Neuronal stem cell (in vitro differentiated cells): Measurements from ENCODE around the gene DDOST.
A peak's percentile ranks its signal among the peaks of the same experiment; 100 is the strongest.

Source experiments
- DNase-seq: peaks from one replicate; pipeline ENCODE4 v3.0.0-alpha.2; 2013; ENCODE audit warnings: low spot score
- H2AFZ ChIP-seq: one replicate; pipeline ENCODE4 v1.6.1; 2013; ENCODE audit warnings: mild to moderate bottlenecking, low read length, inconsistent platforms
- H2AK5ac ChIP-seq: 2 replicates; pipeline ENCODE4 v1.6.1; 2013; ENCODE audit warnings: low read depth, mild to moderate bottlenecking, inconsistent platforms, low read length, moderate library complexity, mixed read lengths
- H2BK120ac ChIP-seq: 2 replicates; pipeline ENCODE4 v1.6.1; 2013; ENCODE audit warnings: low read depth, mild to moderate bottlenecking, inconsistent platforms, low read length, moderate library complexity, mixed read lengths
- H2BK12ac ChIP-seq: one replicate; pipeline ENCODE4 v1.6.1; 2013; ENCODE audit warnings: low read length, inconsistent platforms
- H2BK15ac ChIP-seq: 2 replicates; pipeline ENCODE4 v1.6.1; 2013; ENCODE audit warnings: mild to moderate bottlenecking, low read length, inconsistent platforms, mixed read lengths
- H2BK5ac ChIP-seq: one replicate; pipeline ENCODE4 v1.6.1; 2013; ENCODE audit warnings: inconsistent platforms, mild to moderate bottlenecking, low read length, moderate library complexity
- H3K14ac ChIP-seq: one replicate; pipeline ENCODE4 v1.6.1; 2013; ENCODE audit warnings: low read length, inconsistent platforms
- H3K18ac ChIP-seq: 2 replicates; pipeline ENCODE4 v1.6.1; 2013; ENCODE audit warnings: low read length, inconsistent platforms
- H3K23ac ChIP-seq: 2 replicates; pipeline ENCODE4 v1.6.1; 2013; ENCODE audit warnings: low read depth, mild to moderate bottlenecking, mixed read lengths, low read length, inconsistent platforms; ENCODE audit not compliant: poor library complexity
- H3K27ac ChIP-seq: replicated peaks from 3 replicates; pipeline ENCODE4 v1.5.1; 2013; ENCODE audit warnings: low read length, inconsistent platforms
- H3K27me3 ChIP-seq, 3 experiments: 2 replicates each; pipeline ENCODE4 v1.6.1; 2013; ENCODE audit warnings: low read length in 3 of 3, mild to moderate bottlenecking in 2 of 3, inconsistent platforms in 1 of 3, low read depth in 1 of 3, mixed read lengths in 1 of 3, moderate library complexity in 1 of 3; ENCODE audit not compliant: control insufficient read depth in 3 of 3, insufficient read depth in 3 of 3
- H3K36me3 ChIP-seq, 2 donors: replicated peaks in 1 of 2; 2 replicates each; pipeline ENCODE4 v1.6.1; 2013; ENCODE audit warnings: low read length in 2 of 2; ENCODE audit not compliant: control insufficient read depth in 2 of 2, insufficient read depth in 2 of 2
- H3K4ac ChIP-seq: 2 replicates; pipeline ENCODE4 v1.6.1; 2013; ENCODE audit warnings: inconsistent platforms, mild to moderate bottlenecking, low read length, moderate library complexity
- H3K4me1 ChIP-seq, 2 donors: 1 replicate in 1 of 2; 2 replicates in 1 of 2; pipeline ENCODE4 v1.6.1; 2013; ENCODE audit warnings: low read length in 2 of 2, low read depth in 1 of 2; ENCODE audit not compliant: control insufficient read depth in 2 of 2, insufficient read depth in 1 of 2
- H3K4me2 ChIP-seq: one replicate; pipeline ENCODE4 v1.6.1; 2013; ENCODE audit warnings: mild to moderate bottlenecking, low read length, inconsistent platforms; ENCODE audit not compliant: insufficient read depth, poor library complexity, severe bottlenecking
- H3K4me3 ChIP-seq, 2 donors: 2 replicates each; pipeline ENCODE4 v1.5.1; 2013; ENCODE audit warnings: low read length in 2 of 2, mild to moderate bottlenecking in 2 of 2, inconsistent platforms in 1 of 2, moderate library complexity in 1 of 2
- H3K79me1 ChIP-seq: one replicate; pipeline ENCODE4 v1.6.1; 2013; ENCODE audit warnings: low read depth, mild to moderate bottlenecking, inconsistent platforms, low read length, moderate library complexity
- H3K9ac ChIP-seq: one replicate; pipeline ENCODE4 v1.6.1; 2013; ENCODE audit warnings: mild to moderate bottlenecking, low read depth, low read length, inconsistent platforms; ENCODE audit not compliant: poor library complexity
- H3K9me3 ChIP-seq, 2 donors: replicated peaks in 1 of 2; 2 replicates each; pipeline versions ENCODE3 to v1.6.1; 2013; ENCODE audit warnings: low read length in 2 of 2, mild to moderate bottlenecking in 2 of 2, inconsistent platforms in 1 of 2, low read depth in 1 of 2, mixed read lengths in 1 of 2, moderate library complexity in 1 of 2; ENCODE audit not compliant: control insufficient read depth in 2 of 2, insufficient read depth in 1 of 2
- H4K8ac ChIP-seq: one replicate; pipeline ENCODE4 v1.6.1; 2013; ENCODE audit warnings: low read depth, mild to moderate bottlenecking, inconsistent platforms, low read length, moderate library complexity
- H4K91ac ChIP-seq: one replicate; pipeline ENCODE4 v1.6.1; 2013; ENCODE audit warnings: low read length, low read depth, mild to moderate bottlenecking, inconsistent platforms; ENCODE audit not compliant: poor library complexity
- WGBS, 2 donors: extraction: QIAGEN DNeasy Blood & Tissue Kit; methylation state at CpG; one replicate each; pipeline ENCODE4 v1.1.7; 2013; ENCODE audit warnings: missing lambda C conversion rate in 2 of 2, mixed read lengths in 1 of 2; ENCODE audit not compliant: insufficient read length in 2 of 2, insufficient replicate concordance in 1 of 2; ENCODE audit errors: extremely low coverage in 2 of 2; 5-methylcytosine and 5-hydroxymethylcytosine counted together

Gene DDOST

DNA sequence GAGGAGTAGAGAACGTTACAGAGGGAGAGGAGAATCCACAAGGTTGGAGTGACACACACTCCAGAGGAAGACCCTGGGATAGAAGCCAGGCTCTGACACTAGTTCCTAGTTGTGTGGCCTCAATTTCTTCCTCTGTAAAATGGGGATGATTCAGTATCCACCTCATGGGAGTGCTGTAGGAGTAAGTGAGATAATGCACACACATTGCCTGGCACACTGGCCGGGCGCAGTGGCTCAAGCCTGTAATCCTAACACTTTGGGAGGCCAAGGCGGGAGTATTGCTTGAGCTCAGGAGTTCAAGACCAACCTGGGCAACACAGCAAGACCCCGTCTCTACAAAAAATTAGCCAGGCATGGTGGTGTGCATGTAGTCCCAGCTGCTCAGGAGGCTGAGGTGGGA lies 47.7 kb upstream of the DDOST start:
- Histone ChIP-seq H3K18ac (no peak overlapping the region), H3K23ac (no peak overlapping the region), H3K27ac (no peak overlapping the region), H2BK12ac (no peak overlapping the region), H4K91ac (no peak overlapping the region), H4K8ac (no peak overlapping the region), H3K27me3 (no peaks in the 10 kb centered on the region), H3K4me2 (no peak overlapping the region), H2BK120ac (no peak overlapping the region), H3K14ac (no peak overlapping the region), H3K4ac (no peak overlapping the region), H2BK15ac (no peak overlapping the region), H3K9me3 (peaks cover 0 to 2% of the 10 kb centered on the region in 2 donors), H2AFZ (no peak overlapping the region), H2BK5ac (no peak overlapping the region), H2AK5ac (no peak overlapping the region), H3K4me3 (no peak overlapping the region), H3K79me1 (no peaks in the 10 kb centered on the region), H3K4me1 (peaks cover 2 to 27% of the 10 kb centered on the region in 2 donors), H3K36me3 (peaks cover 0 to 4% of the 10 kb centered on the region in 2 donors), H3K9ac (no peak overlapping the region)
- no peak for DNase-seq
- no CpG with 5 or more reads among the region's 5 CpGs for WGBS, 2 donors

DNA sequence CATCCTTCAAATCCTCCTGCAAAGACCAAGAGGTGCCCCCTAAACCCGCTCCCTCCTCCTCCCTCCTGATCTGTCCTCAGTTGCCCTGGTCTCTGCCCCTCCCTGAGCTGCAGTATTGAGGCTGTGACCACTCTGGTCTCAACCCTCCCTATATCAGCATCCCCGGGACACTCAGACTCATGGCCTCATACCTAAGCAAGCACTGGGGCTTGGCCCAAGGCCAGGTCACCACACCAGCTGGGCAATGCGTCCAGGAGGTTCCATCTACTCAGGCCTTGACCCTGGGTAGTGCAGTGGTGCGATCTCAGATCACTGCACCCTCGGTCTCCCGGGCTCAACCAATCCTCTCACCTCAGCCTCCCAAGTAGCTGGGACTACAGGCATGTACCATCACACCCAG lies 46.9 kb upstream of the DDOST start:
- no peak overlapping the region for H2BK120ac ChIP-seq

DNA sequence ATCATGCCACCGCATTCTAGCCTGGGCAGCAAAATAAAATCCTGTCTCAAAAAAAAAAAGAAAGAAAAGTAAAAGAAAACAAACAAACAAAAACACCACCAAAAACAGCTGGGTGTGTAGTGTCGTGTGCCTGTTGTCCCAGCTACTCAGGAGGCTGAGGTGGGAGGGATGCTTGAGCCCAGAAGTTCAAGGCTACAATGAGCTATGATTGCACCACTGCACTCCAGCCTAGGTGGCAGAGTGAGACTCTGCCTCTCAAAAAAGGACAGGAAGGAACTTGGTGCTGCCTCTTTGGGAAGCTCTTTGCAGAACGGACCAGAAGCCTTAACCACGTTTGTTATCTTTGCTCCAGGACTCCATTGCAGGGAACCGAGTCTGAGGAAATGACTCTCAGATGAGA lies 45.7 kb upstream of the DDOST start:
- H3K36me3 ChIP-seq: peaks cover 0 to 4% of the 10 kb centered on the region in 2 donors
- peaks cover 2 to 22% of the 10 kb centered on the region in 2 donors for H3K4me1 ChIP-seq
- no peak overlapping the region for H2BK5ac ChIP-seq
- no peak overlapping the region for H2AK5ac ChIP-seq
- H3K14ac ChIP-seq: no peak overlapping the region
- H2AFZ ChIP-seq: no peak overlapping the region
- H3K9me3 ChIP-seq: peaks cover 0 to 2% of the 10 kb centered on the region in 2 donors
- H3K4me2 ChIP-seq: no peak overlapping the region
- H4K91ac ChIP-seq: no peak overlapping the region
- no peaks in the 10 kb centered on the region for H3K79me1 ChIP-seq
- H4K8ac ChIP-seq: no peak overlapping the region
- H3K27ac ChIP-seq: no peak overlapping the region
- no peak overlapping the region for H3K4ac ChIP-seq
- no peak overlapping the region for H3K4me3 ChIP-seq
- H3K18ac ChIP-seq: no peak overlapping the region
- H3K9ac ChIP-seq: no peak overlapping the region
- no peak for DNase-seq
- H2BK12ac ChIP-seq: no peak overlapping the region
- no peak overlapping the region for H2BK15ac ChIP-seq
- no peak overlapping the region for H2BK120ac ChIP-seq
- H3K23ac ChIP-seq: no peak overlapping the region
- no peaks in the 10 kb centered on the region for H3K27me3 ChIP-seq
- no CpG with 5 or more reads among the region's 5 CpGs for WGBS, 2 donors

More for the DNA sequence above, 46.9 kb upstream of the DDOST start:
- Histone ChIP-seq H3K9me3 (peaks cover 0 to 2% of the 10 kb centered on the region in 2 donors), H3K4me3 (no peak overlapping the region), H3K79me1 (no peaks in the 10 kb centered on the region), H3K14ac (no peak overlapping the region), H3K4me1 (peaks cover 2 to 27% of the 10 kb centered on the region in 2 donors), H4K8ac (no peak overlapping the region), H2BK5ac (no peak overlapping the region), H2AK5ac (no peak overlapping the region), H3K36me3 (peaks cover 0 to 4% of the 10 kb centered on the region in 2 donors), H2AFZ (no peak overlapping the region), H2BK12ac (no peak overlapping the region), H4K91ac (no peak overlapping the region), H3K9ac (no peak overlapping the region), H3K18ac (peak overlapping the region; percentile 8), H3K23ac (no peak overlapping the region), H3K4ac (no peak overlapping the region), H3K27ac (no peak overlapping the region), H3K4me2 (no peak overlapping the region), H2BK15ac (no peak overlapping the region), H3K27me3 (no peaks in the 10 kb centered on the region)
- WGBS, 2 donors: no CpG with 5 or more reads among the region's 6 CpGs
- DNase-seq: no peak

DNA sequence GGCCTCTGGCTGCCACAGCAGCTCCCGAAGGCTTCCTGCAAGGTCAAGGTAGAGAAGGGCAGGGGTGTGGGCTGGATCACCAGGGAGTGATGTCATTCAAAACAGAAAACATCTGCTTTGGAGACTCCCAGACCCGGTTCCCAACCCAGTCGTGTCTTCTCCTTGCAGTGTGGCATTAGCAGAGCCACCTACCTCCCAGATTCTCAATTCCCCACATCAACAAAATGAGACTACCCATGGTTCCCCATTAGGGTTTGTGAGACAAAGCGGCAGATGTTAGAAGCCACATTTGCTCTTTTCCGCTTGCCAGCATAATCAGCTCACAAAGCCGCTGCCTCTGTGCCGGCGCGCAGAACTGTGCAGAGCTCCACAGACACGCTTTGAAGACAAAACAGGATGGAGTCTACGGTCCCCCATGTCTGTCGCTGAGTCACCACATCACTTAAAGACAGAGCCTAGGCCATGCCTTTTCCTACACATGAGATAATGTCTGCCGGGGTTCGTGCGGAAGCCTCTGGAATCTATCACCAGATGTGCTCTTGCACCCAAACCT lies 44.1 kb upstream of the DDOST start:
- Histone ChIP-seq H3K4ac (no peak overlapping the region), H4K8ac (no peak overlapping the region), H3K4me1 (peaks cover 0 to 7% of the 10 kb centered on the region in 2 donors), H3K79me1 (no peaks in the 10 kb centered on the region), H4K91ac (no peak overlapping the region), H2BK5ac (no peak overlapping the region), H3K27me3 (no peaks in the 10 kb centered on the region), H2BK120ac (no peak overlapping the region), H2AK5ac (peak overlapping the region; percentile 6), H3K4me3 (no peak overlapping the region), H3K4me2 (no peak overlapping the region), H3K23ac (peak overlapping the region; percentile 17), H3K9ac (no peak overlapping the region), H2BK12ac (no peak overlapping the region), H3K18ac (no peak overlapping the region), H3K36me3 (peaks cover 0 to 4% of the 10 kb centered on the region in 2 donors), H2BK15ac (no peak overlapping the region), H2AFZ (peak overlapping the region; percentile 64), H3K14ac (no peak overlapping the region), H3K27ac (no peak overlapping the region), H3K9me3 (peaks cover 0 to 2% of the 10 kb centered on the region in 2 donors)
- no CpG with 5 or more reads among the region's 15 CpGs for WGBS, 2 donors
- no peak for DNase-seq
